Measurements from ENCODE around the gene RALGPS1.

The RALGPS1 gene

GRCh38 chr9:126880947-126881332, 33.6 kb upstream of the RALGPS1 start:
- no peak overlapping the region for H3K4me3 Mint-ChIP-seq
- H3K36me3 Mint-ChIP-seq (ENCODE audit: low read depth) = peaks cover 34% of the 10 kb centered on the region
- H3K4me1 Mint-ChIP-seq = peaks cover 24% of the 10 kb centered on the region
- peaks cover 3% of the 10 kb centered on the region for H3K9me3 Mint-ChIP-seq
- no peaks in the 10 kb centered on the region for H3K27me3 Mint-ChIP-seq (ENCODE audit: low read depth, poor library complexity)
- TF ChIP-seq CTCF (IDR thresholded peaks at IDR 0.05) = no peak
- DNase-seq = no peak
- no peak overlapping the region for H3K27ac Mint-ChIP-seq

- no peak for TF ChIP-seq CTCF (IDR thresholded peaks at IDR 0.05)
- no peak overlapping the region for H3K27ac Mint-ChIP-seq
- peaks cover 37% of the 10 kb centered on the region for H3K4me1 Mint-ChIP-seq
- peaks cover 28% of the 10 kb centered on the region for H3K36me3 Mint-ChIP-seq (ENCODE audit: low read depth)
- H3K27me3 Mint-ChIP-seq (ENCODE audit: low read depth, poor library complexity) = no peaks in the 10 kb centered on the region
- no peak overlapping the region for H3K4me3 Mint-ChIP-seq
- H3K9me3 Mint-ChIP-seq = no peaks in the 10 kb centered on the region
- no peak for DNase-seq
These were observed 31.8 kb upstream of the RALGPS1 start for GRCh38 chr9:126882746-126883145.

GRCh38 chr9:126883636-126884035, 30.9 kb upstream of the RALGPS1 start:
- no peak overlapping the region for H3K4me3 Mint-ChIP-seq
- H3K9me3 Mint-ChIP-seq = no peaks in the 10 kb centered on the region
- TF ChIP-seq CTCF (IDR thresholded peaks at IDR 0.05) = no peak
- peaks cover 28% of the 10 kb centered on the region for H3K36me3 Mint-ChIP-seq (ENCODE audit: low read depth)
- DNase-seq = no peak
- peaks cover 37% of the 10 kb centered on the region for H3K4me1 Mint-ChIP-seq
- no peaks in the 10 kb centered on the region for H3K27me3 Mint-ChIP-seq (ENCODE audit: low read depth, poor library complexity)
- no peak overlapping the region for H3K27ac Mint-ChIP-seq

- peaks cover 47% of the 10 kb centered on the region for H3K4me1 Mint-ChIP-seq
- peaks cover 14% of the 10 kb centered on the region for H3K36me3 Mint-ChIP-seq (ENCODE audit: low read depth)
- no peak overlapping the region for H3K27ac Mint-ChIP-seq
- DNase-seq = no peak
- H3K4me3 Mint-ChIP-seq = no peak overlapping the region
- no peak for TF ChIP-seq CTCF (IDR thresholded peaks at IDR 0.05)
- H3K9me3 Mint-ChIP-seq = no peaks in the 10 kb centered on the region
- no peaks in the 10 kb centered on the region for H3K27me3 Mint-ChIP-seq (ENCODE audit: low read depth, poor library complexity)
These were observed 29.4 kb upstream of the RALGPS1 start for GRCh38 chr9:126885131-126885641.

GRCh38 chr9:126886034-126886822, 28.4 kb upstream of the RALGPS1 start:
- Mint-ChIP-seq H3K27ac (peak overlapping the region; percentile 38), H3K4me3 (peak overlapping the region; percentile 9), H3K27me3 (ENCODE audit: low read depth, poor library complexity) (no peaks in the 10 kb centered on the region), H3K9me3 (no peaks in the 10 kb centered on the region), H3K36me3 (ENCODE audit: low read depth) (peaks cover 5% of the 10 kb centered on the region), H3K4me1 (peaks cover 49% of the 10 kb centered on the region)
- DNase-seq = peak; percentile 25
- no peak for TF ChIP-seq CTCF (IDR thresholded peaks at IDR 0.05)

- no peak for DNase-seq
- peaks cover 49% of the 10 kb centered on the region for H3K4me1 Mint-ChIP-seq
- no peaks in the 10 kb centered on the region for H3K9me3 Mint-ChIP-seq
- no peak for TF ChIP-seq CTCF (IDR thresholded peaks at IDR 0.05)
- no peaks in the 10 kb centered on the region for H3K27me3 Mint-ChIP-seq (ENCODE audit: low read depth, poor library complexity)
- H3K36me3 Mint-ChIP-seq (ENCODE audit: low read depth) = peaks cover 2% of the 10 kb centered on the region
- H3K27ac Mint-ChIP-seq = no peak overlapping the region
- no peak overlapping the region for H3K4me3 Mint-ChIP-seq
These were observed 27.7 kb upstream of the RALGPS1 start for GRCh38 chr9:126886897-126887296.

All from nephron progenitor cell (in vitro differentiated cells).